ENCODE measurements around the gene PLA2G4D.

- TF ChIP-seq POLR2AphosphoS5 (IDR thresholded peaks at IDR 0.05) (no peak), POLR2A (IDR thresholded peaks at IDR 0.05) (no peak)
- TF ChIP-seq, protein P1, sequence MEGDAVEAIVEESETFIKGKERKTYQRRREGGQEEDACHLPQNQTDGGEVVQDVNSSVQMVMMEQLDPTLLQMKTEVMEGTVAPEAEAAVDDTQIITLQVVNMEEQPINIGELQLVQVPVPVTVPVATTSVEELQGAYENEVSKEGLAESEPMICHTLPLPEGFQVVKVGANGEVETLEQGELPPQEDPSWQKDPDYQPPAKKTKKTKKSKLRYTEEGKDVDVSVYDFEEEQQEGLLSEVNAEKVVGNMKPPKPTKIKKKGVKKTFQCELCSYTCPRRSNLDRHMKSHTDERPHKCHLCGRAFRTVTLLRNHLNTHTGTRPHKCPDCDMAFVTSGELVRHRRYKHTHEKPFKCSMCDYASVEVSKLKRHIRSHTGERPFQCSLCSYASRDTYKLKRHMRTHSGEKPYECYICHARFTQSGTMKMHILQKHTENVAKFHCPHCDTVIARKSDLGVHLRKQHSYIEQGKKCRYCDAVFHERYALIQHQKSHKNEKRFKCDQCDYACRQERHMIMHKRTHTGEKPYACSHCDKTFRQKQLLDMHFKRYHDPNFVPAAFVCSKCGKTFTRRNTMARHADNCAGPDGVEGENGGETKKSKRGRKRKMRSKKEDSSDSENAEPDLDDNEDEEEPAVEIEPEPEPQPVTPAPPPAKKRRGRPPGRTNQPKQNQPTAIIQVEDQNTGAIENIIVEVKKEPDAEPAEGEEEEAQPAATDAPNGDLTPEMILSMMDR (IDR thresholded peaks at IDR 0.05), result no peak
Observed at GRCh38 chr15:42118650-42119445, 24.5 kb upstream of the PLA2G4D start.
